Colonic mucosa (tissue), 4 donors: ENCODE results near the gene OLFM3. TPM values are rescaled to one million over a fixed set of nuclear protein-coding genes. Genes with fewer than 3 reads are reported as not detected.

Experiments used
- DNase-seq: peaks from one replicate; pipeline ENCODE4 v3.0.0-alpha.2; 2020
- H3K27ac ChIP-seq: fragments of 200-600 bp; one replicate; pipeline ENCODE4 v1.8.0; 2021
- H3K27me3 ChIP-seq: fragments of 200-600 bp; one replicate; pipeline ENCODE4 v1.8.0; 2021
- H3K36me3 ChIP-seq: fragments of 200-600 bp; one replicate; pipeline ENCODE4 v1.8.0; 2021
- H3K4me1 ChIP-seq: fragments of 200-600 bp; one replicate; pipeline ENCODE4 v1.8.0; 2021; ENCODE audit warnings: mild to moderate bottlenecking
- H3K4me3 ChIP-seq: fragments of 200-600 bp; one replicate; pipeline ENCODE4 v1.8.0; 2021
- H3K9ac ChIP-seq, 2 donors: one replicate each; pipeline ENCODE4 v1.7.0; 2013; ENCODE audit warnings: control low read depth in 2 of 2, low read depth in 2 of 2, low read length in 2 of 2
- H3K9me3 ChIP-seq: fragments of 200-600 bp; one replicate; pipeline ENCODE4 v1.8.0; 2021
- CTCF ChIP-seq: fragments of 200-600 bp; IDR thresholded peaks from one replicate; pipeline ENCODE4 v1.8.0; 2022; ENCODE audit warnings: antibody characterized with exemption, mild to moderate bottlenecking
- intact Hi-C: fragments of 100-400 bp; cut with DNase I; formaldehyde crosslinking; loops from one replicate; pipeline ENCODE4 v1.14.1; 2022
- total RNA-seq, 2 donors: library from RNA; stranded (reverse); fragmentation: NEBNext Ultra II Directional in 1 of 2; extraction: Animal tissue kit (Norgen Biotek cat#: 25700) in 1 of 2; gene quantifications; one replicate each; pipeline ENCODE4 v1.2.1, GENCODE V29; 2021
- donor health status: healthy.
- donor health status: DM: no; HTN: no; CAD: no.
- donor health status: DM: no; HTN: no; CAD: no.

OLFM3 gene
- total RNA-seq, 2 donors from 2014 or later, result 0.37 TPM; not detected in 1

GRCh38 chr1:101914473-101915242 is 82.1 kb downstream of the OLFM3 start:
- no peaks in the 10 kb centered on the region for H3K27me3 ChIP-seq
- no peak for TF ChIP-seq CTCF
- intact Hi-C loops, result no loop called here
- no peaks in the 10 kb centered on the region for H3K36me3 ChIP-seq
- H3K4me3 ChIP-seq, result no peak overlapping the region
- DNase-seq, result no peak
- no peak overlapping the region for H3K27ac ChIP-seq
- H3K9ac ChIP-seq, result no peak overlapping the region
- H3K9me3 ChIP-seq, result no peaks in the 10 kb centered on the region
- no peaks in the 10 kb centered on the region for H3K4me1 ChIP-seq

GRCh38 chr1:101911894-101912293 is 84.8 kb downstream of the OLFM3 start:
- no peak for TF ChIP-seq CTCF
- no peaks in the 10 kb centered on the region for H3K4me1 ChIP-seq
- H3K27ac ChIP-seq, result no peak overlapping the region
- no peak overlapping the region for H3K4me3 ChIP-seq
- H3K9ac ChIP-seq, result no peak overlapping the region
- intact Hi-C loops, result no loop called here
- H3K9me3 ChIP-seq, result no peaks in the 10 kb centered on the region
- H3K27me3 ChIP-seq, result no peaks in the 10 kb centered on the region
- no peaks in the 10 kb centered on the region for H3K36me3 ChIP-seq
- no peak for DNase-seq

- no peak for TF ChIP-seq CTCF
- no peak overlapping the region for H3K27ac ChIP-seq
- no peaks in the 10 kb centered on the region for H3K27me3 ChIP-seq
- intact Hi-C loops, result no loop called here
- no peak for DNase-seq
- no peaks in the 10 kb centered on the region for H3K36me3 ChIP-seq
- H3K9ac ChIP-seq, result no peak overlapping the region
- H3K9me3 ChIP-seq, result no peaks in the 10 kb centered on the region
- H3K4me1 ChIP-seq, result no peaks in the 10 kb centered on the region
- H3K4me3 ChIP-seq, result no peak overlapping the region
These were observed 87.7 kb downstream of the OLFM3 start for GRCh38 chr1:101908980-101909379.

GRCh38 chr1:101907264-101907663 is 89.5 kb downstream of the OLFM3 start:
- no peak overlapping the region for H3K27ac ChIP-seq
- H3K9me3 ChIP-seq, result no peaks in the 10 kb centered on the region
- no peak overlapping the region for H3K9ac ChIP-seq
- no peak for TF ChIP-seq CTCF
- no peaks in the 10 kb centered on the region for H3K4me1 ChIP-seq
- H3K36me3 ChIP-seq, result no peaks in the 10 kb centered on the region
- no peak overlapping the region for H3K4me3 ChIP-seq
- no peak for DNase-seq
- no peaks in the 10 kb centered on the region for H3K27me3 ChIP-seq
- intact Hi-C loops, result no loop called here

- no peaks in the 10 kb centered on the region for H3K9me3 ChIP-seq
- no peak for TF ChIP-seq CTCF
- no peak overlapping the region for H3K9ac ChIP-seq
- intact Hi-C loops, result no loop called here
- H3K27ac ChIP-seq, result no peak overlapping the region
- no peak overlapping the region for H3K4me3 ChIP-seq
- no peaks in the 10 kb centered on the region for H3K4me1 ChIP-seq
- H3K27me3 ChIP-seq, result no peaks in the 10 kb centered on the region
- DNase-seq, result no peak
- no peaks in the 10 kb centered on the region for H3K36me3 ChIP-seq
These were observed 91.4 kb downstream of the OLFM3 start for GRCh38 chr1:101905283-101905835.
